Fibroblast of lung (primary cell): ENCODE results near the gene ZNF626.

Experiments
- EZH2 ChIP-seq: IDR thresholded peaks from 2 replicates; pipeline ENCODE4 v1.5.1; 2012; ENCODE audit warnings: low read length, control low read depth, mild to moderate bottlenecking; ENCODE audit errors: missing control alignments
- TF ChIP-seq, protein P1 (sequence below), 2 donors: IDR thresholded peaks in 1 of 2; conservative IDR thresholded peaks in 1 of 2; 1 replicate in 1 of 2; 2 replicates in 1 of 2; pipeline ENCODE4 v1.5.1; 2011 to 2012; ENCODE audit warnings: low read length in 2 of 2, control low read depth in 1 of 2, inconsistent platforms in 1 of 2, low read depth in 1 of 2, mild to moderate bottlenecking in 1 of 2

GRCh38 chr19:20667281-20667680 is 5.9 kb upstream of the ZNF626 start:
- TF ChIP-seq, protein P1, sequence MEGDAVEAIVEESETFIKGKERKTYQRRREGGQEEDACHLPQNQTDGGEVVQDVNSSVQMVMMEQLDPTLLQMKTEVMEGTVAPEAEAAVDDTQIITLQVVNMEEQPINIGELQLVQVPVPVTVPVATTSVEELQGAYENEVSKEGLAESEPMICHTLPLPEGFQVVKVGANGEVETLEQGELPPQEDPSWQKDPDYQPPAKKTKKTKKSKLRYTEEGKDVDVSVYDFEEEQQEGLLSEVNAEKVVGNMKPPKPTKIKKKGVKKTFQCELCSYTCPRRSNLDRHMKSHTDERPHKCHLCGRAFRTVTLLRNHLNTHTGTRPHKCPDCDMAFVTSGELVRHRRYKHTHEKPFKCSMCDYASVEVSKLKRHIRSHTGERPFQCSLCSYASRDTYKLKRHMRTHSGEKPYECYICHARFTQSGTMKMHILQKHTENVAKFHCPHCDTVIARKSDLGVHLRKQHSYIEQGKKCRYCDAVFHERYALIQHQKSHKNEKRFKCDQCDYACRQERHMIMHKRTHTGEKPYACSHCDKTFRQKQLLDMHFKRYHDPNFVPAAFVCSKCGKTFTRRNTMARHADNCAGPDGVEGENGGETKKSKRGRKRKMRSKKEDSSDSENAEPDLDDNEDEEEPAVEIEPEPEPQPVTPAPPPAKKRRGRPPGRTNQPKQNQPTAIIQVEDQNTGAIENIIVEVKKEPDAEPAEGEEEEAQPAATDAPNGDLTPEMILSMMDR (conservative IDR thresholded peaks at IDR 0.05 in 1 of 2, IDR thresholded peaks at IDR 0.05 in 1 of 2; ENCODE audit: low read depth in 1 of 2, low read length in 2 of 2): no peak
- TF ChIP-seq EZH2: no peak
